Cardiac muscle cell (in vitro differentiated cells and primary cell): ENCODE results near the gene SOCS2. TPM values are rescaled to one million over a fixed set of nuclear protein-coding genes. Genes with fewer than 3 reads are reported as not detected.
A peak's percentile ranks its signal among the peaks of the same experiment; 100 is the strongest.

Experiments used
- DNase-seq, 2 donors: peaks; one replicate each; pipeline versions ENCODE4 v3.0.0 to v3.0.0-alpha.2; 2010 to 2017; ENCODE audit warnings: low read depth in 1 of 2, low spot score in 1 of 2
- H3K27ac ChIP-seq: fragments of 200-600 bp; sonication (generic); 2 replicates; pipeline ENCODE4 v1.5.1; 2016
- H3K27me3 ChIP-seq: fragments of 200-600 bp; sonication (generic); 2 replicates; pipeline ENCODE4 v1.6.0; 2016; ENCODE audit warnings: control low read depth
- H3K36me3 ChIP-seq: fragments of 200-600 bp; sonication (generic); 2 replicates; pipeline ENCODE4 v1.5.1; 2016; ENCODE audit warnings: control low read depth
- H3K4me1 ChIP-seq: fragments of 200-600 bp; sonication (generic); 2 replicates; pipeline ENCODE4 v1.8.1; 2017; ENCODE audit warnings: low read depth, mild to moderate bottlenecking, mixed run types
- H3K4me3 ChIP-seq: fragments of 200-600 bp; sonication (generic); 2 replicates; pipeline ENCODE4 v1.5.1; 2016; ENCODE audit warnings: mild to moderate bottlenecking
- H3K9me3 ChIP-seq: fragments of 200-600 bp; sonication (generic); 2 replicates; pipeline ENCODE4 v1.5.1; 2017; ENCODE audit warnings: low read depth, mild to moderate bottlenecking, control low read depth
- CTCF ChIP-seq: IDR thresholded peaks from 2 replicates; pipeline ENCODE4 v1.5.1; 2012; ENCODE audit warnings: low read depth, mild to moderate bottlenecking, low read length
- polyA plus RNA-seq: library from polyadenylated mRNA; unstranded; fragments of >200 nt; fragmentation: Nextera tagmentation; extraction: Ambion mirVana; gene quantifications from 2 replicates; pipeline ENCODE4 v1.2.1, GENCODE V29; 2016
- total RNA-seq: library from RNA; depleted of rRNA; stranded (reverse); fragments of >200 nt; gene quantifications from 2 replicates; pipeline ENCODE4 v1.2.3, GENCODE V29; 2016

SOCS2 gene
- total and polyA plus RNA-seq, 2 experiments from 2014 or later = 19.7 to 40.7 TPM

- DNase-seq = peak; percentile 69 to 85
Measured at GRCh38 chr12:93591137-93591868, 18.8 kb downstream of the SOCS2 start.

GRCh38 chr12:93592641-93593406 is 20.3 kb downstream of the SOCS2 start:
- H3K4me3 ChIP-seq = no peak overlapping the region
- no peaks in the 10 kb centered on the region for H3K36me3 ChIP-seq
- H3K9me3 ChIP-seq = no peaks in the 10 kb centered on the region
- TF ChIP-seq CTCF = no peak
- H3K27me3 ChIP-seq = peaks cover 7% of the 10 kb centered on the region
- DNase-seq = no peak
- no peaks in the 10 kb centered on the region for H3K4me1 ChIP-seq
- no peak overlapping the region for H3K27ac ChIP-seq

More at GRCh38 chr12:93591137-93591868, 18.8 kb downstream of the SOCS2 start:
- peak overlapping the region; percentile 45 for H3K4me3 ChIP-seq
- H3K27me3 ChIP-seq = peaks cover 7% of the 10 kb centered on the region
- no peak for TF ChIP-seq CTCF
- no peaks in the 10 kb centered on the region for H3K36me3 ChIP-seq
- H3K4me1 ChIP-seq = no peaks in the 10 kb centered on the region
- no peak overlapping the region for H3K27ac ChIP-seq
- no peaks in the 10 kb centered on the region for H3K9me3 ChIP-seq

- Histone ChIP-seq H3K4me1 (no peaks in the 10 kb centered on the region), H3K4me3 (no peak overlapping the region), H3K36me3 (no peaks in the 10 kb centered on the region), H3K27me3 (peaks cover 7% of the 10 kb centered on the region), H3K27ac (no peak overlapping the region), H3K9me3 (no peaks in the 10 kb centered on the region)
- no peak for DNase-seq
- no peak for TF ChIP-seq CTCF
Measured at GRCh38 chr12:93593843-93594242, 21.4 kb downstream of the SOCS2 start.

GRCh38 chr12:93594766-93595311 is 22.4 kb downstream of the SOCS2 start:
- no peak for TF ChIP-seq CTCF
- H3K36me3 ChIP-seq = no peaks in the 10 kb centered on the region
- H3K27ac ChIP-seq = no peak overlapping the region
- DNase-seq = no peak
- no peak overlapping the region for H3K4me3 ChIP-seq
- H3K27me3 ChIP-seq = peaks cover 7% of the 10 kb centered on the region
- no peaks in the 10 kb centered on the region for H3K4me1 ChIP-seq
- no peaks in the 10 kb centered on the region for H3K9me3 ChIP-seq

- Histone ChIP-seq H3K4me1 (no peaks in the 10 kb centered on the region), H3K27me3 (peaks cover 7% of the 10 kb centered on the region), H3K9me3 (no peaks in the 10 kb centered on the region), H3K36me3 (no peaks in the 10 kb centered on the region), H3K4me3 (no peak overlapping the region), H3K27ac (no peak overlapping the region)
- no peak for DNase-seq
- no peak for TF ChIP-seq CTCF
Measured at GRCh38 chr12:93595351-93595750, 22.9 kb downstream of the SOCS2 start.
